ENCODE results near the gene RAD54L2.

DNA sequence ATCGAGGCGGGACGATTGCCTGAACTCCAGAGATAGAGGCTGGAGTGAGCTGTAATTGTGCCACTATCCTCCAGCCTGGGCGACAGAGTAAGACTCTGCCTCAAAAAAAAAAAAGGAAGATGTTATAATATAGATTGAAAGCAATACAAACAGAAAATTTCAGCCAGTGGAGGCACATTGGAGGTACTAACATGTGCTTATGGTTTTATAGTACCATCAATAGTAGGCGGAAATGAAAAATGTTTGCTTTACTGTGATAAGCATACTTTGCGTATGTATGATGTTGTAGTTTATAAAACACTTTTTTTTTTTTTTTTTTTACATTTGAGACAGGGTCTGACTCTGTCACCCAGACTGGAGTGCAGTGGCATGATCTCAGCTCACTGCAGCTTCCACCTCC is 8.8 kb downstream of the RAD54L2 start:
- TF ChIP-seq, protein P1, sequence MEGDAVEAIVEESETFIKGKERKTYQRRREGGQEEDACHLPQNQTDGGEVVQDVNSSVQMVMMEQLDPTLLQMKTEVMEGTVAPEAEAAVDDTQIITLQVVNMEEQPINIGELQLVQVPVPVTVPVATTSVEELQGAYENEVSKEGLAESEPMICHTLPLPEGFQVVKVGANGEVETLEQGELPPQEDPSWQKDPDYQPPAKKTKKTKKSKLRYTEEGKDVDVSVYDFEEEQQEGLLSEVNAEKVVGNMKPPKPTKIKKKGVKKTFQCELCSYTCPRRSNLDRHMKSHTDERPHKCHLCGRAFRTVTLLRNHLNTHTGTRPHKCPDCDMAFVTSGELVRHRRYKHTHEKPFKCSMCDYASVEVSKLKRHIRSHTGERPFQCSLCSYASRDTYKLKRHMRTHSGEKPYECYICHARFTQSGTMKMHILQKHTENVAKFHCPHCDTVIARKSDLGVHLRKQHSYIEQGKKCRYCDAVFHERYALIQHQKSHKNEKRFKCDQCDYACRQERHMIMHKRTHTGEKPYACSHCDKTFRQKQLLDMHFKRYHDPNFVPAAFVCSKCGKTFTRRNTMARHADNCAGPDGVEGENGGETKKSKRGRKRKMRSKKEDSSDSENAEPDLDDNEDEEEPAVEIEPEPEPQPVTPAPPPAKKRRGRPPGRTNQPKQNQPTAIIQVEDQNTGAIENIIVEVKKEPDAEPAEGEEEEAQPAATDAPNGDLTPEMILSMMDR (IDR thresholded peaks at IDR 0.05; ENCODE audit: insufficient read depth, low read length, poor library complexity, severe bottlenecking): no peak
- TF ChIP-seq EZH2phosphoT487 (conservative IDR thresholded peaks at IDR 0.05; ENCODE audit: low read length): no peak

All from SU-DHL-6 (cell line).